Large intestine (tissue), 3 donors: ENCODE results near the gene KIF15. TPM values are rescaled to one million over a fixed set of nuclear protein-coding genes. Genes with fewer than 3 reads are reported as not detected.

Experiments
- DNase-seq, 2 donors: peaks; one replicate each; pipeline versions ENCODE4 v3.0.0 to v3.0.0-alpha.2; 2013
- H3K27ac ChIP-seq: one replicate; pipeline ENCODE4 v1.5.1; 2013; ENCODE audit warnings: low read length
- H3K27me3 ChIP-seq: 2 replicates; pipeline ENCODE4 v1.6.1; 2013; ENCODE audit warnings: low read length; ENCODE audit not compliant: control insufficient read depth, insufficient read depth
- H3K36me3 ChIP-seq: 2 replicates; pipeline ENCODE4 v1.6.1; 2013; ENCODE audit warnings: low read length; ENCODE audit not compliant: control insufficient read depth, insufficient read depth
- H3K4me1 ChIP-seq: one replicate; pipeline ENCODE4 v1.6.1; 2013; ENCODE audit warnings: low read length; ENCODE audit not compliant: control insufficient read depth, insufficient read depth
- H3K4me3 ChIP-seq: one replicate; pipeline ENCODE4 v1.5.1; 2013; ENCODE audit warnings: low read length
- H3K9me3 ChIP-seq: one replicate; pipeline ENCODE4 v1.6.1; 2013; ENCODE audit warnings: mild to moderate bottlenecking, low read depth, low read length, moderate library complexity; ENCODE audit not compliant: control insufficient read depth
- WGBS: methylation state at CpG from one replicate; pipeline ENCODE4 v1.1.5; 2013; ENCODE audit warnings: low lambda C conversion rate; ENCODE audit not compliant: insufficient coverage; 5-methylcytosine and 5-hydroxymethylcytosine counted together
- polyA plus RNA-seq: library from polyadenylated mRNA; unstranded; fragments of 120-200 nt; gene quantifications from one replicate; pipeline ENCODE4 v1.2.1, GENCODE V29; 2013

KIF15 gene
- polyA plus RNA-seq, 1 donor = 7.6 TPM

- WGBS = 100% methylated on average over 1 of the region's 3 CpGs
- DNase-seq = no peak
- no peak overlapping the region for H3K4me3 ChIP-seq
Observed at GRCh38 chr3:44877333-44877732, 115.7 kb downstream of the KIF15 start.

GRCh38 chr3:44880284-44880683 lies 118.7 kb downstream of the KIF15 start:
- no CpG with 5 or more reads among the region's 2 CpGs for WGBS
- peaks cover 2% of the 10 kb centered on the region for H3K27me3 ChIP-seq
- H3K4me1 ChIP-seq = no peaks in the 10 kb centered on the region
- H3K4me3 ChIP-seq = no peak overlapping the region
- no peak for DNase-seq
- H3K9me3 ChIP-seq = no peaks in the 10 kb centered on the region
- H3K36me3 ChIP-seq = no peaks in the 10 kb centered on the region
- no peak overlapping the region for H3K27ac ChIP-seq

More at GRCh38 chr3:44877333-44877732, 115.7 kb downstream of the KIF15 start:
- H3K27me3 ChIP-seq = no peaks in the 10 kb centered on the region
- H3K4me1 ChIP-seq = no peaks in the 10 kb centered on the region
- H3K9me3 ChIP-seq = no peaks in the 10 kb centered on the region
- no peaks in the 10 kb centered on the region for H3K36me3 ChIP-seq
- no peak overlapping the region for H3K27ac ChIP-seq

- H3K27me3 ChIP-seq = peaks cover 6% of the 10 kb centered on the region
- DNase-seq = no peak
- no peaks in the 10 kb centered on the region for H3K36me3 ChIP-seq
- no peak overlapping the region for H3K27ac ChIP-seq
- H3K4me3 ChIP-seq = no peak overlapping the region
- H3K9me3 ChIP-seq = no peaks in the 10 kb centered on the region
- no CpG with 5 or more reads among the region's 5 CpGs for WGBS
- H3K4me1 ChIP-seq = no peaks in the 10 kb centered on the region
Observed at GRCh38 chr3:44883213-44883955, 121.8 kb downstream of the KIF15 start.

GRCh38 chr3:44883999-44884431 lies 122.4 kb downstream of the KIF15 start:
- no peak for DNase-seq
- no peak overlapping the region for H3K4me3 ChIP-seq
- H3K27me3 ChIP-seq = peaks cover 6% of the 10 kb centered on the region
- no CpG with 5 or more reads among the region's 4 CpGs for WGBS
- H3K36me3 ChIP-seq = no peaks in the 10 kb centered on the region
- H3K9me3 ChIP-seq = no peaks in the 10 kb centered on the region
- H3K4me1 ChIP-seq = no peaks in the 10 kb centered on the region
- H3K27ac ChIP-seq = no peak overlapping the region

GRCh38 chr3:44885618-44886017 lies 124.0 kb downstream of the KIF15 start:
- Histone ChIP-seq H3K4me3 (no peak overlapping the region), H3K27me3 (peaks cover 6% of the 10 kb centered on the region), H3K36me3 (no peaks in the 10 kb centered on the region), H3K27ac (no peak overlapping the region), H3K9me3 (no peaks in the 10 kb centered on the region), H3K4me1 (no peaks in the 10 kb centered on the region)
- WGBS = 74% methylated on average over 3 of the region's 4 CpGs
- no peak for DNase-seq

GRCh38 chr3:44886561-44886960 lies 125.0 kb downstream of the KIF15 start:
- H3K27ac ChIP-seq = no peak overlapping the region
- no peaks in the 10 kb centered on the region for H3K4me1 ChIP-seq
- no CpG with 5 or more reads among the region's 3 CpGs for WGBS

GRCh38 chr3:44887101-44887500 lies 125.5 kb downstream of the KIF15 start:
- Histone ChIP-seq H3K27ac (no peak overlapping the region), H3K9me3 (no peaks in the 10 kb centered on the region), H3K4me1 (no peaks in the 10 kb centered on the region), H3K27me3 (peaks cover 6% of the 10 kb centered on the region), H3K36me3 (no peaks in the 10 kb centered on the region), H3K4me3 (no peak overlapping the region)
- no peak for DNase-seq
- 33% methylated on average over 1 of the region's 7 CpGs for WGBS

More at GRCh38 chr3:44886561-44886960, 125.0 kb downstream of the KIF15 start:
- Histone ChIP-seq H3K27me3 (peaks cover 6% of the 10 kb centered on the region), H3K36me3 (no peaks in the 10 kb centered on the region), H3K4me3 (no peak overlapping the region), H3K9me3 (no peaks in the 10 kb centered on the region)
- no peak for DNase-seq

- no peak for DNase-seq
- no peaks in the 10 kb centered on the region for H3K4me1 ChIP-seq
- H3K4me3 ChIP-seq = no peak overlapping the region
- H3K27me3 ChIP-seq = peaks cover 3% of the 10 kb centered on the region
- no peak overlapping the region for H3K27ac ChIP-seq
- WGBS = 80% methylated on average over 1 of the region's 3 CpGs
- no peaks in the 10 kb centered on the region for H3K36me3 ChIP-seq
- no peaks in the 10 kb centered on the region for H3K9me3 ChIP-seq
Observed at GRCh38 chr3:44890258-44890657, 128.7 kb downstream of the KIF15 start.

- DNase-seq = no peak
- Histone ChIP-seq H3K9me3 (no peaks in the 10 kb centered on the region), H3K4me1 (no peaks in the 10 kb centered on the region), H3K27ac (no peak overlapping the region), H3K27me3 (no peaks in the 10 kb centered on the region), H3K36me3 (no peaks in the 10 kb centered on the region), H3K4me3 (no peak overlapping the region)
- WGBS = no CpG with 5 or more reads among the region's 3 CpGs
Observed at GRCh38 chr3:44890852-44891251, 129.3 kb downstream of the KIF15 start.

- no peak for DNase-seq
- no peaks in the 10 kb centered on the region for H3K36me3 ChIP-seq
- H3K4me1 ChIP-seq = no peaks in the 10 kb centered on the region
- no peak overlapping the region for H3K4me3 ChIP-seq
- H3K27me3 ChIP-seq = no peaks in the 10 kb centered on the region
- WGBS = 100% methylated on average over 1 of the region's 3 CpGs
- H3K27ac ChIP-seq = no peak overlapping the region
- no peaks in the 10 kb centered on the region for H3K9me3 ChIP-seq
Observed at GRCh38 chr3:44892689-44893088, 131.1 kb downstream of the KIF15 start.

GRCh38 chr3:44893097-44893496 lies 131.5 kb downstream of the KIF15 start:
- WGBS = no CpG with 5 or more reads among the region's 2 CpGs
- no peaks in the 10 kb centered on the region for H3K4me1 ChIP-seq

More at GRCh38 chr3:44893097-44893496, 131.5 kb downstream of the KIF15 start:
- Histone ChIP-seq H3K4me3 (no peak overlapping the region), H3K27me3 (no peaks in the 10 kb centered on the region), H3K36me3 (no peaks in the 10 kb centered on the region), H3K27ac (no peak overlapping the region), H3K9me3 (no peaks in the 10 kb centered on the region)
- DNase-seq = no peak
